OCI-LY7 (cell line): Measurements from ENCODE around the gene DHCR24. TPM values are rescaled to one million over a fixed set of nuclear protein-coding genes. Genes with fewer than 3 reads are reported as not detected.

ENCODE experiments used
- BruUV-seq: library from RNA; stranded (reverse); fragments of 400-500 nt; replicated peaks from 2 replicates; lab custom pipeline; 2021; lab: Mats Ljungman, UMichigan
- CTCF ChIA-PET: fragments of 300-600 bp; sonication (Branson Sonifier 250); formaldehyde crosslinking; loops from one replicate; lab custom pipeline; 2022; ENCODE audit warnings: antibody characterized with exemption; ENCODE audit not compliant: unreplicated experiment; lab: Charles Lee
- POLR2A ChIA-PET: fragments of 300-600 bp; sonication (Branson Sonifier 250); formaldehyde crosslinking; loops from one replicate; lab custom pipeline; 2022; ENCODE audit warnings: antibody characterized with exemption; lab: Charles Lee
- DNase-seq: peaks from one replicate; pipeline ENCODE4 v3.0.0-alpha.2; 2015; ENCODE audit warnings: low spot score
- H2AFZ ChIP-seq: fragments of 200-600 bp; sonication (generic), shearing (Covaris generic); 2 replicates; pipeline ENCODE4 v1.6.1; 2014; ENCODE audit warnings: mild to moderate bottlenecking, antibody characterized with exemption, low read length, moderate library complexity
- H3K27ac ChIP-seq: fragments of 200-600 bp; sonication (generic); 2 replicates; pipeline ENCODE4 v1.5.1; 2014; ENCODE audit warnings: mixed run types, low read depth, mild to moderate bottlenecking, moderate library complexity, low read length, inconsistent platforms; ENCODE audit not compliant: poor library complexity, severe bottlenecking
- H3K36me3 ChIP-seq: fragments of 200-600 bp; sonication (generic); 2 replicates; pipeline ENCODE4 v1.6.1; 2014; ENCODE audit warnings: mild to moderate bottlenecking, antibody characterized with exemption, low read length, moderate library complexity, mixed read lengths; ENCODE audit not compliant: insufficient read depth
- H3K4me1 ChIP-seq: fragments of 200-600 bp; sonication (generic); 2 replicates; pipeline ENCODE4 v1.5.1; 2014; ENCODE audit warnings: mild to moderate bottlenecking, low read length; ENCODE audit not compliant: insufficient read depth, poor library complexity, severe bottlenecking
- H3K4me2 ChIP-seq: fragments of 200-600 bp; sonication (generic); 2 replicates; pipeline ENCODE4 v1.6.1; 2014; ENCODE audit warnings: mild to moderate bottlenecking, low read length
- H3K4me3 ChIP-seq: fragments of 200-600 bp; sonication (generic); 2 replicates; pipeline ENCODE4 v1.5.1; 2014; ENCODE audit warnings: mild to moderate bottlenecking, low read depth, low read length; ENCODE audit not compliant: poor library complexity, severe bottlenecking
- H3K79me2 ChIP-seq: fragments of 200-600 bp; sonication (generic); 2 replicates; pipeline ENCODE4 v1.6.1; 2016; ENCODE audit warnings: low read depth, mild to moderate bottlenecking, low read length, moderate library complexity, mixed read lengths; ENCODE audit not compliant: insufficient read depth
- H3K9me2 ChIP-seq: fragments of 200-600 bp; sonication (generic); 2 replicates; pipeline ENCODE4 v1.6.1; 2016; ENCODE audit warnings: mild to moderate bottlenecking, low read length, mixed read lengths; ENCODE audit not compliant: insufficient read depth
- H3K9me3 ChIP-seq: fragments of 200-600 bp; sonication (generic); 2 replicates; pipeline ENCODE4 v1.6.1; 2014; ENCODE audit warnings: mild to moderate bottlenecking, mixed run types, low read length, mixed read lengths
- H4K20me1 ChIP-seq: fragments of 200-600 bp; sonication (generic); 2 replicates; pipeline ENCODE4 v1.6.1; 2014; ENCODE audit warnings: mild to moderate bottlenecking, antibody characterized with exemption, low read length, moderate library complexity, mixed read lengths; ENCODE audit not compliant: insufficient read depth
- EZH2phosphoT487 ChIP-seq: fragments of 200-600 bp; sonication (generic); IDR thresholded peaks from 2 replicates; pipeline ENCODE4 v1.6.1; 2018; ENCODE audit warnings: low read depth, borderline replicate concordance, mild to moderate bottlenecking, mixed run types, antibody characterized with exemption, low read length, moderate library complexity, mixed read lengths
- intact Hi-C: fragments of 100-400 bp; cut with micrococcal nuclease; formaldehyde crosslinking; loops from one replicate; pipeline ENCODE4 v1.10.0; 2022; ENCODE audit not compliant: unreplicated experiment
- total RNA-seq, 2 experiments: library from RNA; depleted of rRNA in 1 of 2; stranded (reverse); fragments of >200 nt in 1 of 2; shearing (Covaris generic) in 1 of 2; gene quantifications; 2 replicates each; pipeline ENCODE4 v1.2.3, GENCODE V29; 2014 to 2022
- TF ChIP-seq, protein P1 (sequence below): fragments of 200-600 bp; sonication (generic); conservative IDR thresholded peaks from 2 replicates; pipeline ENCODE4 v1.5.1; 2014; ENCODE audit warnings: mild to moderate bottlenecking, antibody characterized with exemption, low read length, moderate library complexity, mixed read lengths

DHCR24 gene
- total RNA-seq, 2 experiments from 2014 or later: 45.7 to 93.6 TPM

DNA sequence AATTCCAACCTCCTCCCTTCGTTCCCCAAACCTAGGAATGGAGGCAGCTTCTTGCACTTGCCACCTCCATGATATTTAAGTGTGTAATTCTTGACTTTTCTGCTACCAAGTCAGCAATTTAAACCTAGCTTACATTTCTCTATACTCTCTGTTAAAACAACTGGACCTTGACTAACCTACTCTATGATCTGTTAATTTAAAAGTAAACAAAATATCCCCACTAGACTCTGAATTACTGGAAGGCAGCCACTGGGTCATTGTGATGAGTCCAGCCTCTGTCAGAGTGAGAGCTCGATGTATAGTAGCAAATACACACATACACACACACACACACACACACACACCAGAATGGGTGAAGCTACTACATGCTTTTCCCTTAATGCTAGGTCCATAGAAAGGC, 40.0 kb upstream of the DHCR24 start:
- Histone ChIP-seq H3K27ac (no peak overlapping the region), H3K9me2 (no peaks in the 10 kb centered on the region), H4K20me1 (no peaks in the 10 kb centered on the region), H3K4me1 (no peaks in the 10 kb centered on the region), H3K4me3 (no peak overlapping the region), H3K79me2 (no peaks in the 10 kb centered on the region), H2AFZ (no peak overlapping the region), H3K9me3 (no peaks in the 10 kb centered on the region), H3K36me3 (no peaks in the 10 kb centered on the region), H3K4me2 (no peak overlapping the region)
- TF ChIP-seq, protein P1, sequence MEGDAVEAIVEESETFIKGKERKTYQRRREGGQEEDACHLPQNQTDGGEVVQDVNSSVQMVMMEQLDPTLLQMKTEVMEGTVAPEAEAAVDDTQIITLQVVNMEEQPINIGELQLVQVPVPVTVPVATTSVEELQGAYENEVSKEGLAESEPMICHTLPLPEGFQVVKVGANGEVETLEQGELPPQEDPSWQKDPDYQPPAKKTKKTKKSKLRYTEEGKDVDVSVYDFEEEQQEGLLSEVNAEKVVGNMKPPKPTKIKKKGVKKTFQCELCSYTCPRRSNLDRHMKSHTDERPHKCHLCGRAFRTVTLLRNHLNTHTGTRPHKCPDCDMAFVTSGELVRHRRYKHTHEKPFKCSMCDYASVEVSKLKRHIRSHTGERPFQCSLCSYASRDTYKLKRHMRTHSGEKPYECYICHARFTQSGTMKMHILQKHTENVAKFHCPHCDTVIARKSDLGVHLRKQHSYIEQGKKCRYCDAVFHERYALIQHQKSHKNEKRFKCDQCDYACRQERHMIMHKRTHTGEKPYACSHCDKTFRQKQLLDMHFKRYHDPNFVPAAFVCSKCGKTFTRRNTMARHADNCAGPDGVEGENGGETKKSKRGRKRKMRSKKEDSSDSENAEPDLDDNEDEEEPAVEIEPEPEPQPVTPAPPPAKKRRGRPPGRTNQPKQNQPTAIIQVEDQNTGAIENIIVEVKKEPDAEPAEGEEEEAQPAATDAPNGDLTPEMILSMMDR: no peak
- POLR2A ChIA-PET: interaction anchor here (0.7 kb wide), 1 partner anchor 607 kb away, joined by 3 read pairs; no protein-coding TSS in a partner anchor
- DNase-seq: no peak
- intact Hi-C loops: no loop called here
- CTCF ChIA-PET: no interaction called here
- BruUV-seq: no TSS peak

DNA sequence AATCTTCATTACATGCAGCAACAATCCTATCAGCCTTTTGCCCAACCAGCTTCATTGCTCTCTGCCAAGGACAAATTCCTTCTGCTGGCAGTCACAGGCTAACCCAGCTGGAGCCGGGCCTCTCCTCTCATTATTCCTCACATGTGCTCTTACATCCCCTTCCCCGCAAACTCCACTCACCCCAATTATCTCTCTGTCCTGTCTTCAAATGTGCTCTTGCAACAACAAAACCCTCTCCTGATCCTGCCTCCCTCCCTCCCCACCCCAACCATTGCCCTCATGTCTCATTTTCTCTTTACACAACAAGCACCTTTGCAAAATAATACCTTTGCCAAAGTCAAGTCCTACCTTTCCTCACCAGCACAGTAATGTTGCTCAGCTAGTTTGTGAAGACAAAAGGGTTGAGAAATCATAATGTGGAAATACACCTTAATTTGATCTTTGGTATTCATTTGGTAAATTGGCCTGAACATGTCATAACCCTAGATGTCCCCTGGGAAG, 36.0 kb upstream of the DHCR24 start:
- Histone ChIP-seq H3K79me2 (no peaks in the 10 kb centered on the region), H3K4me3 (no peak overlapping the region), H3K9me3 (no peaks in the 10 kb centered on the region), H3K27ac (no peak overlapping the region), H3K4me2 (no peak overlapping the region), H3K36me3 (no peaks in the 10 kb centered on the region), H4K20me1 (no peaks in the 10 kb centered on the region), H3K4me1 (no peaks in the 10 kb centered on the region), H2AFZ (no peak overlapping the region), H3K9me2 (no peaks in the 10 kb centered on the region)
- BruUV-seq: no TSS peak
- no peak for TF ChIP-seq EZH2phosphoT487
- POLR2A ChIA-PET: no interaction called here
- intact Hi-C loops: no loop called here
- DNase-seq: no peak
- CTCF ChIA-PET: no interaction called here

DNA sequence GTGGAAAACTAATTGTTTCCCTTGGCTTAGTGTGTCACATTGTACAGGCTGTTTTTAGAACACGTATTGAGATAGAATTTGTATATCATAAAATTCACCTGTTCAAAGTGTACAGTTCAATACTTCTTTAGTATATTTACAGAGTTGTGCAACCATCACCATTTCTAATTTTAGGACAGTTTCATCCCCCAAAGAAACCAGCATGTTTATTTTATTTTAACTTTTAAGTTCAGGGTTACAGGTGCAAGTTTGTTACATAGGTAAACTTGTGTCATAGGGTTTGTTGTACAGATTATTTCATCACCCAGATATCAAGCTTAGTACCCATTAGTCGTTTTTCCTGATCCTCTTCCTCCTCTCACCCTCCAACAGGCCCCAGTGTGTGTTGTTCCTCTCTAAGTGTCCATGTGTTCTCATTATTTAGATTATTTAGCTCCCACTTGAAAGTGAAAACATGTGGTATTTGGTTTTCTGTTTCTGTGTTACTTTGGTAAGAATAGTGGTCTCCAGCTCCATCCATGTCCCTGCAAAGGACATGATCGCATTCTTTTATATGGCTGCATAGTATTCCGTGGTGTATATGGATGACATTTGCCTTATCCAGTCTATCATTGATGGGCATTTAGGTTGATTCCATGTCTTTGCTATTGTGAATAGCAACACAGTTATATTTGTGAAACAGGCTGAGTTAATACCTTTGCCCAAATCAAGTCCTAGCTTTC, 35.2 kb upstream of the DHCR24 start:
- H3K79me2 ChIP-seq: no peaks in the 10 kb centered on the region
- TF ChIP-seq EZH2phosphoT487: no peak
- TF ChIP-seq, protein P1: no peak
- CTCF ChIA-PET: no interaction called here
- no peaks in the 10 kb centered on the region for H3K4me1 ChIP-seq
- no TSS peak for BruUV-seq
- H4K20me1 ChIP-seq: no peaks in the 10 kb centered on the region
- H3K4me2 ChIP-seq: no peak overlapping the region
- no peak overlapping the region for H3K4me3 ChIP-seq
- no peak overlapping the region for H2AFZ ChIP-seq
- no peaks in the 10 kb centered on the region for H3K9me2 ChIP-seq
- DNase-seq: no peak
- POLR2A ChIA-PET: interaction anchor here (0.6 kb wide), 2 partner anchors 72 to 108 kb away, joined by 3 to 4 read pairs; no protein-coding TSS in a partner anchor
- no peaks in the 10 kb centered on the region for H3K9me3 ChIP-seq
- no peaks in the 10 kb centered on the region for H3K36me3 ChIP-seq
- intact Hi-C loops: no loop called here
- no peak overlapping the region for H3K27ac ChIP-seq
